Neural crest cell (in vitro differentiated cells): ENCODE measurements around the gene PCDHGC4. TPM values are rescaled to one million over a fixed set of nuclear protein-coding genes. Genes with fewer than 3 reads are reported as not detected.

Experiments
- DNase-seq: peaks from one replicate; pipeline ENCODE4 v3.0.0; 2021; ENCODE audit warnings: low read depth, mixed read lengths, low spot score
- H3K27ac Mint-ChIP-seq: one replicate; pipeline ENCODE4 v1.8.0; 2021; ENCODE audit warnings: mild to moderate bottlenecking, mixed read lengths; ENCODE audit not compliant: unreplicated experiment
- H3K27me3 Mint-ChIP-seq: 2 replicates; pipeline ENCODE4 v1.8.0; 2021; ENCODE audit warnings: low read depth, mild to moderate bottlenecking, mixed read lengths
- H3K36me3 Mint-ChIP-seq: 2 replicates; pipeline ENCODE4 v1.8.0; 2021; ENCODE audit warnings: low read depth, mild to moderate bottlenecking, mixed read lengths
- H3K4me1 Mint-ChIP-seq: 2 replicates; pipeline ENCODE4 v1.8.0; 2021; ENCODE audit warnings: mixed read lengths
- H3K4me3 Mint-ChIP-seq: one replicate; pipeline ENCODE4 v1.8.0; 2021; ENCODE audit warnings: mild to moderate bottlenecking, mixed read lengths
- H3K9me3 Mint-ChIP-seq: 2 replicates; pipeline ENCODE4 v1.8.0; 2021; ENCODE audit warnings: mixed read lengths
- total RNA-seq: library from RNA; stranded (reverse); gene quantifications from 2 replicates; pipeline ENCODE4 v1.2.1, GENCODE V29; 2021
- TF ChIP-seq, protein P1 (sequence below): fragments of 200-600 bp; sonication (generic); conservative IDR thresholded peaks from 2 replicates; pipeline ENCODE4 v1.5.0; 2021; ENCODE audit warnings: antibody characterized with exemption, mild to moderate bottlenecking

The PCDHGC4 gene
- total RNA-seq, 1 donor from 2014 or later = 14.8 TPM

DNA sequence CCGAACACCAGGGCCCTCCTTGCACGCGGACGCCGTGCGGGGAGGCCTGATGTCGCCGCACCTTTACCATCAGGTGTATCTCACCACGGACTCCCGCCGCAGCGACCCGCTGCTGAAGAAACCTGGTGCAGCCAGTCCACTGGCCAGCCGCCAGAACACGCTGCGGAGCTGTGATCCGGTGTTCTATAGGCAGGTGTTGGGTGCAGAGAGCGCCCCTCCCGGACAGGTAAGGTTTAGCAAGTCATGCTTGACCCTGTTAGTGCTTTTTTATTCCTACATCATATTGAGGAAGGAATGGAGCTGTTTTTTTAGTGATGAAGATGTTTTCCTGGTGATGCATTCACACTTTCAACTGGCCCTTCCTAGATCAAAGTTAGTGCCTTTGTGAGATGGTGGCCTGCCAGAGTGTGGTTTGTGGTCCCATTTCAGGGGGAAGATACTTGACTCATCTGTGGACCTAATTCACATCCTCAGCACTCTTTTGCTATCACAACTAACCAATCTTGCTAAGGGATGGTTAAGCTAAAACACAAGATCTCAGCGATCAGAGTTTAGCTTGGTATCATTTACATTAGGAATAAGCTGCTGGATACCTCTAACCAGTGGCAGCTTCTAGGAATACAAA, 6.4 kb upstream of the PCDHGC4 start:
- peak overlapping the region; percentile 99 for H3K4me3 Mint-ChIP-seq
- H3K27ac Mint-ChIP-seq = no peak overlapping the region
- no peaks in the 10 kb centered on the region for H3K9me3 Mint-ChIP-seq
- TF ChIP-seq, protein P1, sequence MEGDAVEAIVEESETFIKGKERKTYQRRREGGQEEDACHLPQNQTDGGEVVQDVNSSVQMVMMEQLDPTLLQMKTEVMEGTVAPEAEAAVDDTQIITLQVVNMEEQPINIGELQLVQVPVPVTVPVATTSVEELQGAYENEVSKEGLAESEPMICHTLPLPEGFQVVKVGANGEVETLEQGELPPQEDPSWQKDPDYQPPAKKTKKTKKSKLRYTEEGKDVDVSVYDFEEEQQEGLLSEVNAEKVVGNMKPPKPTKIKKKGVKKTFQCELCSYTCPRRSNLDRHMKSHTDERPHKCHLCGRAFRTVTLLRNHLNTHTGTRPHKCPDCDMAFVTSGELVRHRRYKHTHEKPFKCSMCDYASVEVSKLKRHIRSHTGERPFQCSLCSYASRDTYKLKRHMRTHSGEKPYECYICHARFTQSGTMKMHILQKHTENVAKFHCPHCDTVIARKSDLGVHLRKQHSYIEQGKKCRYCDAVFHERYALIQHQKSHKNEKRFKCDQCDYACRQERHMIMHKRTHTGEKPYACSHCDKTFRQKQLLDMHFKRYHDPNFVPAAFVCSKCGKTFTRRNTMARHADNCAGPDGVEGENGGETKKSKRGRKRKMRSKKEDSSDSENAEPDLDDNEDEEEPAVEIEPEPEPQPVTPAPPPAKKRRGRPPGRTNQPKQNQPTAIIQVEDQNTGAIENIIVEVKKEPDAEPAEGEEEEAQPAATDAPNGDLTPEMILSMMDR = peak; percentile 57
- H3K36me3 Mint-ChIP-seq = peaks cover 39% of the 10 kb centered on the region
- DNase-seq = no peak
- peaks cover 72% of the 10 kb centered on the region for H3K4me1 Mint-ChIP-seq
- H3K27me3 Mint-ChIP-seq = no peaks in the 10 kb centered on the region

DNA sequence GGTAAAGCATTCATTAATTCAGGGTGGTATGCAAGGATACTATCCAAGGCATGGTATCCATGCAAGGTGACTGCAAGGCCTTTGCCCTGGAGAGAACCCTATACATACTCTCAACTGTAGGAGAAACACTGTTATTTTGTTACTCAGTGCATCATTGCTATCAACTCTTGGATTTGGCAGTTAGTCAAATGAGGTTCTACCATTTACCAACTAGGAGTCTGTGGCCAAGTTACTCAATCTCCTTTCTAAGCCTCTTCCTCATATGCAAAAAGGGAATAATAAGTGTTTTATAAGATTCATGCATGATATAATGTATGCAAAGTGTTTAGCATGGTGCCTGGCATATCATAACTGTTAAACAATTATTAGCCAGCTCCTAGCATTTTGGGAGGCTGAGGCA, 5.1 kb upstream of the PCDHGC4 start:
- TF ChIP-seq, protein P1 = no peak
- Mint-ChIP-seq H3K36me3 (peaks cover 39% of the 10 kb centered on the region), H3K27me3 (no peaks in the 10 kb centered on the region), H3K27ac (no peak overlapping the region), H3K9me3 (no peaks in the 10 kb centered on the region), H3K4me3 (peak overlapping the region; percentile 58), H3K4me1 (peaks cover 84% of the 10 kb centered on the region)
- no peak for DNase-seq

DNA sequence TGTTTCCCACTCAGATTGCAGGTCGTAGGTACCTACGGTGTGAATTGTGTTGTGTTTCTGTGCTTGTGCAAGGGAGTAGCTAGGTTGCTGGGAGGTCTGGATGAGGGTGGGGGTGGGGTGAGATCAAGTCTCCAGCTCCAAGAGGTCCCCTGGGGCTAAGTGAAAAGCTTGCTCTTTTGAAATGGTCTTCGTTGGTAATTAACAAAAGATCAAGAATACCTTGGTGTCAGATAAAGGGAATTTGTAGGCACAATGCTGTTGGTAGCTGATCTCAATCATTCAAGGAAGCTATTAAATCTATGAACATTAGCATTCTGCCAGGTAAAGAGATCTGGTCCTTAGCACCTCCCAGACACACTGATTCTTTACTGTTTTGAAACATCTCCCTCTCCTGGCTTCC, 928 bp upstream of the PCDHGC4 start:
- peaks cover 79% of the 10 kb centered on the region for H3K4me1 Mint-ChIP-seq
- peak overlapping the region; percentile 90 for H3K27ac Mint-ChIP-seq
- H3K27me3 Mint-ChIP-seq = no peaks in the 10 kb centered on the region
- H3K4me3 Mint-ChIP-seq = peak overlapping the region; percentile 72
- H3K36me3 Mint-ChIP-seq = peaks cover 38% of the 10 kb centered on the region
- TF ChIP-seq, protein P1 = no peak
- no peaks in the 10 kb centered on the region for H3K9me3 Mint-ChIP-seq
- no peak for DNase-seq

DNA sequence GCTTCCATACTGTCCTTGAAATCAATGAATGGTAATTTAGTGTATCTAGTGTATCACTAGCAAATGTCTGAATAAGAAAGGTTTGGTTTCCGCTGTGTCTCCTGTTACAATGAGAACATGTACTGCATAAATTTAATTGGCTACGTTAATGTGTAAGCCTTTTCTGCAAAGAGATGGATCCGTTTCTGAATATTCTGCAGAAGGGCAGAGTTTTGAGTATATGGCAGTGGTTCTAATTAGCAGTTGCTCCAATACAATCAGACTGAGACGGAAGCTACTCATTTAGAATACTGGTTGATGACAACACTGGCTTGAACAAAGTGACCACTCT, 555 bp upstream of the PCDHGC4 start:
- H3K4me3 Mint-ChIP-seq = peak overlapping the region; percentile 72
- TF ChIP-seq, protein P1 = no peak
- peak overlapping the region; percentile 90 for H3K27ac Mint-ChIP-seq

DNA sequence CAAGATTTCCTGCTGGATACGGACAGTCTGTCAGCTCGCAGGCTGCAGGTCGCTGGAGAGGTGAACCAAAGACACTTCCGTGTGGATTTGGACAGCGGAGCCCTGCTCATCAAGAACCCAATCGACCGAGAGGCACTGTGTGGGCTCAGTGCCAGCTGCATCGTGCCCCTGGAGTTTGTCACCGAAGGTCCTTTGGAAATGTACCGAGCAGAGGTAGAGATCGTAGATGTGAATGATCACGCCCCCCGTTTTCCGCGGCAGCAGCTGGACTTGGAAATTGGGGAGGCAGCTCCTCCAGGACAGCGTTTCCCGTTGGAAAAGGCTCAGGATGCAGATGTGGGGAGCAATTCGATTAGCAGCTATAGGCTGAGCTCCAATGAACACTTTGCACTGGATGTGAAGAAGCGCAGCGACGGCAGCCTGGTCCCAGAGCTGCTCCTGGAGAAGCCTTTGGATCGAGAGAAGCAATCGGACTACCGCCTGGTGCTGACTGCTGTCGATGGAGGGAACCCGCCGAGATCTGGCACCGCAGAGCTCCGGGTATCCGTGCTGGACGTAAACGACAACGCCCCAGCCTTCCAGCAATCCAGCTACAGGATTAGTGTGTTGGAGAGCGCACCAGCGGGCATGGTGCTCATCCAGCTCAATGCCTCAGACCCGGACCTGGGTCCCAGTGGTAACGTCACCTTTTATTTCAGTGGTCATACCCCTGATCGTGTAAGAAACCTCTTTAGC, 658 bp downstream of the PCDHGC4 start:
- DNase-seq = no peak
- Mint-ChIP-seq H3K27me3 (no peaks in the 10 kb centered on the region), H3K9me3 (no peaks in the 10 kb centered on the region), H3K4me3 (peak overlapping the region; percentile 72), H3K4me1 (peaks cover 67% of the 10 kb centered on the region), H3K27ac (peak overlapping the region; percentile 47), H3K36me3 (peaks cover 40% of the 10 kb centered on the region)
- TF ChIP-seq, protein P1 = no peak

More for the DNA sequence above, 555 bp upstream of the PCDHGC4 start:
- H3K27me3 Mint-ChIP-seq = no peaks in the 10 kb centered on the region
- H3K9me3 Mint-ChIP-seq = no peaks in the 10 kb centered on the region
- H3K4me1 Mint-ChIP-seq = peaks cover 79% of the 10 kb centered on the region
- peaks cover 41% of the 10 kb centered on the region for H3K36me3 Mint-ChIP-seq
- no peak for DNase-seq
